ENCODE results near the gene SOCS3. TPM values are rescaled to one million over a fixed set of nuclear protein-coding genes. Genes with fewer than 3 reads are reported as not detected.

SOCS3 gene
- total RNA-seq, 6 donors from 2014 or later: 67.1 to 173 (median 114) TPM

DNA sequence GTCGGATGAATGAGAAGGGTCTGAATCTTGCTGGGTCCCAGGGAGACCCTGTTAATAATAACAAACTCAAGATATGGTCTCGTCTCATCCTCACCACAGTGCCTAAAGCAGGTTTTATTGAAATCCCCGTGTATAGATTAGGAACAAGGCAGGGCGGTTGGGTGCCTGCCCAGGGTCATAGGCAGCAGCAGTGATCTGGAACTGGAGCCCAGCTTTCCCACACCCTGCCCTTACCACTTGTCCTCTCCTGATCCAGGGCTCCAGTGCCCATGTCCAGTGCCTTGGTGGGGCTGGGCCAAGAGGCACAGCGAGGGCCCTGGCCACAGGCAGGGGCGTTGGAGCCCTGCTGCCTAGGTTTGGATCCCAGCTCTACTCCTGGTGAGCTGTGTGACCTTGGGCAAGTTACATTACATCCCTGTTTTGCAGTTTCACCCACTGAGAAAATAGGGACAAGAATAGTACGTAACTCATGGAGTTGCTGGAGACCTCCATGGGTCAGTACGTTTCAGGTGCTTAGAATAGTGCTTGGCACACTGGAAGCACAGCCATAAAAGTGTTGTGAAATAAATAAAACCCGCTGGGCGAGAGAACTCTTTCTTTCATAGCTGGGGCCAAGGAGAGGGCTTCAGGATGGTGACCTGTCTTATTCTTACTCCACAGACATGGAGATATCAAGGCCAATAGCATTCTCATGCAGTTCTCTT lies 13.9 kb downstream of the SOCS3 start:
- no peak for DNase-seq
- TF ChIP-seq POLR2AphosphoS5 (IDR thresholded peaks at IDR 0.05) (no peak), EP300 (IDR thresholded peaks at IDR 0.05) (no peak), POLR2A (IDR thresholded peaks at IDR 0.05) (no peak), CTCF (IDR thresholded peaks at IDR 0.05) (no peak)
- ATAC-seq (ENCODE audit: low FRiP score in 2 of 2): no peak
- Histone ChIP-seq H3K36me3 (no peaks in the 10 kb centered on the region), H3K27ac (peak overlapping the region in 2 of 4 donors; percentile 9 to 75), H3K27me3 (no peaks in the 10 kb centered on the region), H3K9me3 (no peaks in the 10 kb centered on the region), H3K4me1 (peaks cover 67 to 83% (median 76%) of the 10 kb centered on the region in 4 donors), H3K4me3 (no peak overlapping the region)
- WGBS, 2 donors: 75 to 76% methylated on average over 8 to 10 of the region's 10 CpGs

- Histone ChIP-seq H3K9me3 (no peaks in the 10 kb centered on the region), H3K27ac (peak overlapping the region; percentile 8 to 75 (median 27)), H3K4me1 (peaks cover 60 to 75% (median 69%) of the 10 kb centered on the region in 4 donors), H3K36me3 (no peaks in the 10 kb centered on the region), H3K27me3 (no peaks in the 10 kb centered on the region), H3K4me3 (no peak overlapping the region)
- WGBS, 2 donors: 62 to 70% methylated on average over 8 of the region's 8 CpGs
- ATAC-seq (ENCODE audit: low FRiP score in 2 of 2) (no peak), DNase-seq (no peak)
- TF ChIP-seq POLR2A (IDR thresholded peaks at IDR 0.05) (no peak), EP300 (IDR thresholded peaks at IDR 0.05) (no peak), CTCF (IDR thresholded peaks at IDR 0.05) (no peak), POLR2AphosphoS5 (IDR thresholded peaks at IDR 0.05) (no peak)
Measured at GRCh38 chr17:78345172-78345571, 14.7 kb downstream of the SOCS3 start.

DNA sequence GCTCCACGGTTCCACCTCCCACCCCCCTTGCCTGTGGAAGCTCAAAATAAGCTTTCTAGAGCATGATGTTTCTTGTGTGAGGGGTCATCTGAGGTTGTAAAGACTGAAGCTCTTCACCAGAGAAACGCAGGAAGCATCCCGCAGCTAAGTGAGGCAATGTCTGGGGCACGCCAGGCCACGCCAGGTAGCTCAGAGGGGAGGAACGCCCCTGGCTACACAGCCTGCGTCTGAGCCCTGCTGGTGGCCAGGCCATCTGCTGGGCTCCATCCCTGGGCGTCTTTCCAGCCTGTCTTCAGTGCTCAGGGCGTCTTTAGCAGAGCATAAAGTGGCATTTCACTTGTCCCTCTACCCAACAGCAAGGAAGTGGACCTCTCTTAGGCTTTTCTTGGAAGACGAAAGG lies 15.2 kb downstream of the SOCS3 start:
- Histone ChIP-seq H3K4me3 (no peak overlapping the region), H3K27me3 (no peaks in the 10 kb centered on the region), H3K9me3 (no peaks in the 10 kb centered on the region), H3K36me3 (no peaks in the 10 kb centered on the region), H3K4me1 (peaks cover 57 to 70% (median 65%) of the 10 kb centered on the region in 4 donors), H3K27ac (peak overlapping the region in 3 of 4 donors; percentile 16 to 75 (median 38))
- TF ChIP-seq POLR2AphosphoS5 (IDR thresholded peaks at IDR 0.05) (no peak), EP300 (IDR thresholded peaks at IDR 0.05) (no peak), POLR2A (IDR thresholded peaks at IDR 0.05) (no peak), CTCF (IDR thresholded peaks at IDR 0.05) (no peak)
- ATAC-seq (ENCODE audit: low FRiP score in 2 of 2) (no peak), DNase-seq (no peak)
- WGBS, 2 donors: 80 to 85% methylated on average over 8 to 10 of the region's 10 CpGs

DNA sequence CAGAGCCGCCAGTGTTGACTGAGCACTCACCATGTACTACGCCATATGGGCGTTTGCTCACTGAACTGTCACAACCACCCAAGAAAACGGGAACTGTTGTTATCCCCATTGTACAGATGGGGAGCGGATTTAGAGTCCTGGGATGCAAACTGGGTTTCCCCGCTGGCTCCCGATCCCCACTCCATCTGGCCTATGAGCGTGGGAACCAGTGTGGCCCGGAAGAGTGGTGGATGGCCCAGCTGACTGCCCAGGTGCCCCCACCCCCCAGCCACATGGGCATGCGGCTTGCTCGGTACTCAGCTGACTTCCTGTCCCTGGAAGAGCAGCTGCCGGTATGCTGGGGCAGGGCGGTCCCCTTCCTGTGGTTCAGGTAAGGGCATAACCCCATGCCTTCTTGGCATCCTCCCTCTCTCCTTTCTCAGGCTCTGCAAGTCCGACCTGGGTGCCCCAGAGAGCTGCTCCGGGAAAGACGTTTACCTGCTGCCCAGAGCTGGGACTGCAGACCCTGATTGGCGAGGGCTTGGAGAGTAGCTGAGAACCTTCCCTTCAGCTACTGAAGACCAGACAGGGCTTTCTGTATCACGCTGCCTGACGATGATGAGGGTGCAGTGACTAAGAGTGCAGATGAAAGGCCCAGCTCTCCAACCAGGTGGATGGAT lies 16.2 kb downstream of the SOCS3 start:
- WGBS, 2 donors: 45 to 46% methylated on average over 11 to 19 of the region's 19 CpGs
- TF ChIP-seq CTCF (IDR thresholded peaks at IDR 0.05) (peak in 1 of 6 experiments; percentile 12), POLR2A (IDR thresholded peaks at IDR 0.05) (no peak), POLR2AphosphoS5 (IDR thresholded peaks at IDR 0.05) (peak; percentile 78 to 91), EP300 (IDR thresholded peaks at IDR 0.05) (peak; percentile 78 to 97 (median 87))
- Histone ChIP-seq H3K36me3 (no peaks in the 10 kb centered on the region), H3K4me1 (peaks cover 59 to 71% (median 67%) of the 10 kb centered on the region in 4 donors), H3K4me3 (no peak overlapping the region), H3K27ac (peak overlapping the region; percentile 93 to 96 (median 94)), H3K27me3 (no peaks in the 10 kb centered on the region), H3K9me3 (no peaks in the 10 kb centered on the region)
- ATAC-seq (ENCODE audit: low FRiP score in 2 of 2) (peak in 1 of 2 donors; percentile 66), DNase-seq (peak in 1 of 2 donors; percentile 89)
